ENCODE results near the gene DPY19L2.

DNA sequence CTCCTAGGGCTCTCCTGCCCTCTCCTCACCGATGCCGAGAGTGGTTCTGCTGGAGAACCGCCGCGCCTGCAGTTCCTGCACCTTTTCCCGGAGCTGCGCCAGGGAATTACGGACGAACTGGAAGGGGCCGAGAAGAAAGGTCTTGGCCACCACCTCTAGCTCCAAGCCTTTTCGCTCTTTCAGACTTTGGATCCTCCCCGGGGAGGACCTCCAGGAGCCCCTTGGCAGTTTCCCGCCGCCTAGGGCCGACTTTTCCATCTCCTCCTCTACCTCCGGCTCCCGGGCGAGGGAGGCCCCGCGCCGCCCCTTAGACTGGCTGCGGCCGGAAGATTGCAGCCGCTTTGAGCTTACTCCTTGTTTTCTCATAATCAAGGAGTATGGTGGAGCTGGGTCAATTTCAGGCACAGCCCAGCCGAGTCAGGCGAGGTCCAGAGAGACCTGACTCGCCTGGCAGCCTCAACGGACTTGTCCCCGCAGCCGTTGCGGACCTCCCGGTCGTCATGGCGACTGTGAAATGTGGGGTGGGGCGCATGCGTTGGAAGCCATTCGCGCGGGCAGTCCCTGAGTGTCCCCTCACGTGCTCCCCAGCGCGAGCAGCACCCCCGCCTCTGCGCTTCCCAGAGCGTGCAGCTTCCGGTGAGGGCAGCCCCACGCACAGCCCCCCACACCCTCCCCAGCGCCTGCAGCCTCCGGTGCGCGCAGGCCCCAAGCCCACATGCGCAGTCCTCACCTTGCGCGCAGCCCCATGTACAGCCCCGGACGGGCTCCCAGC, at the start of gene DPY19L2:
- TF ChIP-seq CTCF (conservative IDR thresholded peaks at IDR 0.05 in 1 of 2, IDR thresholded peaks at IDR 0.05 in 1 of 2; ENCODE audit: extremely low read depth in 1 of 2, insufficient read depth in 1 of 2, low read depth in 1 of 2, low read length in 2 of 2) (no peak), EZH2 (IDR thresholded peaks at IDR 0.05; ENCODE audit: borderline replicate concordance, low read length) (no peak)

All from mammary epithelial cell (primary cell).